IMR-90 (cell line): ENCODE results near the gene PIGZ. TPM values are rescaled to one million over a fixed set of nuclear protein-coding genes. Genes with fewer than 3 reads are reported as not detected.

ENCODE experiments used
- ATAC-seq: fragments of 200-7000 bp; cut with Tn5 transposase; 2 replicates; pipeline ENCODE4 v1.9.1; 2020; ENCODE audit warnings: low read depth, mild to moderate bottlenecking, moderate library complexity
- BruUV-seq: library from RNA; stranded (reverse); fragments of 400-500 nt; replicated peaks from 2 replicates; lab custom pipeline; 2021; lab: Mats Ljungman, UMichigan
- CTCF ChIA-PET: fragments of 300-600 bp; formaldehyde crosslinking; extraction: SDS; loops from one replicate; lab custom pipeline; 2021; ENCODE audit warnings: antibody characterized with exemption; lab: Yijun Ruan, JAX
- POLR2A ChIA-PET: fragments of 300-600 bp; sonication (Branson Sonifier 250); formaldehyde crosslinking; loops from one replicate; lab custom pipeline; 2022; ENCODE audit warnings: antibody characterized with exemption; ENCODE audit not compliant: unreplicated experiment; lab: Charles Lee
- DNase-seq: peaks from one replicate; pipeline ENCODE4 v3.0.0; 2013
- H2AFZ ChIP-seq: replicated peaks from 2 replicates; pipeline ENCODE3; 2013; ENCODE audit warnings: low read length, mild to moderate bottlenecking; ENCODE audit not compliant: poor library complexity
- H2AK5ac ChIP-seq: 2 replicates; pipeline ENCODE4 v1.6.1; 2013; ENCODE audit warnings: low read depth, low read length, inconsistent platforms
- H2AK9ac ChIP-seq: replicated peaks from 2 replicates; pipeline ENCODE3; 2013; ENCODE audit warnings: mild to moderate bottlenecking, low read depth, low read length, moderate library complexity; ENCODE audit not compliant: poor library complexity
- H2BK120ac ChIP-seq: 2 replicates; pipeline ENCODE4 v1.6.1; 2013; ENCODE audit warnings: low read depth, low read length, inconsistent platforms
- H2BK15ac ChIP-seq: 3 replicates; pipeline ENCODE4 v1.6.1; 2013; ENCODE audit warnings: low read depth, low read length, inconsistent platforms
- H2BK20ac ChIP-seq: 2 replicates; pipeline ENCODE4 v1.6.1; 2013; ENCODE audit warnings: low read depth, mild to moderate bottlenecking, inconsistent platforms, low read length, moderate library complexity
- H2BK5ac ChIP-seq: 2 replicates; pipeline ENCODE4 v1.6.1; 2013; ENCODE audit warnings: mild to moderate bottlenecking, low read depth, low read length, inconsistent platforms; ENCODE audit not compliant: poor library complexity, severe bottlenecking
- H3K14ac ChIP-seq: replicated peaks from 2 replicates; pipeline ENCODE4 v1.6.1; 2013; ENCODE audit warnings: low read depth, low read length, inconsistent platforms
- H3K18ac ChIP-seq: 2 replicates; pipeline ENCODE4 v1.6.1; 2013; ENCODE audit warnings: low read depth, low read length, control low read depth
- H3K23ac ChIP-seq: 2 replicates; pipeline ENCODE4 v1.6.1; 2013; ENCODE audit warnings: low read depth, low read length, inconsistent platforms
- H3K27ac ChIP-seq: 2 replicates; pipeline ENCODE4 v1.5.1; 2013; ENCODE audit warnings: mild to moderate bottlenecking, control low read depth, low read length; ENCODE audit not compliant: insufficient read depth
- H3K27me3 ChIP-seq: 2 replicates; pipeline ENCODE4 v1.6.1; 2013; ENCODE audit warnings: low read length; ENCODE audit not compliant: control insufficient read depth, insufficient read depth
- H3K36me3 ChIP-seq: 2 replicates; pipeline ENCODE4 v1.6.1; 2013; ENCODE audit warnings: low read length, mixed read lengths; ENCODE audit not compliant: control insufficient read depth, insufficient read depth
- H3K4ac ChIP-seq: 2 replicates; pipeline ENCODE4 v1.6.1; 2013; ENCODE audit warnings: low read depth, low read length, inconsistent platforms
- H3K4me1 ChIP-seq: 2 replicates; pipeline ENCODE4 v1.6.1; 2013; ENCODE audit warnings: low read length, mixed read lengths; ENCODE audit not compliant: control insufficient read depth, insufficient read depth
- H3K4me2 ChIP-seq: 2 replicates; pipeline ENCODE4 v1.6.1; 2013; ENCODE audit warnings: low read depth, mild to moderate bottlenecking, control low read depth, low read length, moderate library complexity
- H3K4me3 ChIP-seq: 2 replicates; pipeline ENCODE4 v1.5.1; 2013; ENCODE audit warnings: low read depth, mild to moderate bottlenecking, control low read depth, low read length, moderate library complexity; ENCODE audit not compliant: insufficient read depth
- H3K56ac ChIP-seq: 2 replicates; pipeline ENCODE4 v1.6.1; 2013; ENCODE audit warnings: low read length, inconsistent platforms; ENCODE audit not compliant: insufficient read depth; ENCODE audit errors: extremely low read depth
- H3K79me1 ChIP-seq, 2 experiments: 2 replicates each; pipeline ENCODE4 v1.6.1; 2013; ENCODE audit warnings: low read length in 2 of 2, inconsistent platforms in 1 of 2, low read depth in 1 of 2
- H3K9ac ChIP-seq: 2 replicates; pipeline ENCODE4 v1.6.1; 2013; ENCODE audit warnings: low read depth, low read length, control low read depth
- H3K9me1 ChIP-seq: 2 replicates; pipeline ENCODE4 v1.6.1; 2013; ENCODE audit warnings: low read length, inconsistent platforms; ENCODE audit not compliant: insufficient read depth
- H3K9me3 ChIP-seq: 2 replicates; pipeline ENCODE4 v1.6.1; 2013; ENCODE audit warnings: low read length; ENCODE audit not compliant: control insufficient read depth, insufficient read depth
- H4K20me1 ChIP-seq: 2 replicates; pipeline ENCODE4 v1.6.1; 2013; ENCODE audit warnings: low read length, inconsistent platforms; ENCODE audit not compliant: insufficient read depth
- H4K5ac ChIP-seq: 2 replicates; pipeline ENCODE4 v1.6.1; 2013; ENCODE audit warnings: mild to moderate bottlenecking, low read depth, low read length, control low read depth
- H4K8ac ChIP-seq, 2 experiments: 2 replicates each; pipeline ENCODE4 v1.6.1; 2013; ENCODE audit warnings: low read depth in 2 of 2, low read length in 2 of 2, control low read depth in 1 of 2, inconsistent platforms in 1 of 2
- H4K91ac ChIP-seq: 2 replicates; pipeline ENCODE4 v1.6.1; 2013; ENCODE audit warnings: low read depth, low read length, inconsistent platforms; ENCODE audit not compliant: insufficient read depth
- BHLHE40 ChIP-seq: fragments of 150-350 bp; IDR thresholded peaks from 2 replicates; pipeline ENCODE4 v1.6.1; 2016; ENCODE audit warnings: mild to moderate bottlenecking, low read depth, low read length
- CHD1 ChIP-seq: IDR thresholded peaks from 2 replicates; pipeline ENCODE4 v1.6.1; 2012; ENCODE audit warnings: low read depth, low read length, improper control_type of control experiment
- CTCF ChIP-seq: conservative IDR thresholded peaks from 2 replicates; pipeline ENCODE4 v1.5.1; 2012; ENCODE audit warnings: mild to moderate bottlenecking, low read depth, low read length, improper control_type of control experiment
- ELK1 ChIP-seq: fragments of 150-350 bp; IDR thresholded peaks from 2 replicates; pipeline ENCODE4 v1.6.1; 2016; ENCODE audit warnings: low read depth, mild to moderate bottlenecking, low read length, moderate library complexity, borderline replicate concordance
- MXI1 ChIP-seq: IDR thresholded peaks from 2 replicates; pipeline ENCODE4 v1.6.1; 2012; ENCODE audit warnings: low read depth, mild to moderate bottlenecking, low read length, moderate library complexity, borderline replicate concordance
- NFE2L2 ChIP-seq: fragments of 150-350 bp; IDR thresholded peaks from 2 replicates; pipeline ENCODE4 v1.6.1; 2016; ENCODE audit warnings: low read depth, mild to moderate bottlenecking, low read length
- RAD21 ChIP-seq: IDR thresholded peaks from 2 replicates; pipeline ENCODE4 v1.6.1; 2012; ENCODE audit warnings: low read length, improper control_type of control experiment
- WGBS, 2 experiments: methylation state at CpG; one replicate each; pipeline versions ENCODE4 v1.1.5 to v1.1.7; 2013; ENCODE audit warnings: missing lambda C conversion rate in 2 of 2; ENCODE audit not compliant: insufficient read length in 1 of 2; ENCODE audit errors: extremely low coverage in 2 of 2; 5-methylcytosine and 5-hydroxymethylcytosine counted together
- dilution Hi-C: fragments of 300-500 bp; cut with HindIII; formaldehyde crosslinking; loops from one replicate; pipeline ENCODE4 v1.14.3; 2018; ENCODE audit warnings: low sequenced_read_pairs; ENCODE audit not compliant: unreplicated experiment
- in situ Hi-C: fragments of 300-500 bp; cut with MboI; formaldehyde crosslinking; loops from 3 replicates; pipeline ENCODE4 v1.14.3; 2019; ENCODE audit warnings: low sequenced_read_pairs, inconsistent platforms, mixed read lengths
- intact Hi-C: fragments of 100-400 bp; cut with micrococcal nuclease; formaldehyde crosslinking; loops from 2 replicates; pipeline ENCODE4 v1.10.0; 2022
- polyA plus RNA-seq, 3 experiments: library from polyadenylated mRNA; depleted of rRNA; stranded (reverse); fragments of >200 nt; gene quantifications; 2 replicates each; pipeline ENCODE4 v1.2.3, GENCODE V29; 2012; ENCODE audit warnings: low replicate concordance in 1 of 3
- total RNA-seq: library from RNA; depleted of rRNA; stranded (reverse); fragments of >200 nt; gene quantifications from 2 replicates; pipeline ENCODE4 v1.2.3, GENCODE V29; 2012

The PIGZ gene
- total and polyA plus RNA-seq, 2 of the 4 experiments (the other 2 are of a cell fraction) = 0.18 to 0.86 TPM

- no peak overlapping the region for H3K9ac ChIP-seq
- H2BK5ac ChIP-seq = no peak overlapping the region
- no peak overlapping the region for H4K5ac ChIP-seq
- no peaks in the 10 kb centered on the region for H3K9me3 ChIP-seq
- H3K56ac ChIP-seq = no peak overlapping the region
- no TSS peak for BruUV-seq
- H3K4me2 ChIP-seq = no peak overlapping the region
- H3K14ac ChIP-seq = no peak overlapping the region
- H2BK120ac ChIP-seq = no peak overlapping the region
- POLR2A ChIA-PET = no interaction called here
- no peaks in the 10 kb centered on the region for H3K9me1 ChIP-seq
- H2AK5ac ChIP-seq = no peak overlapping the region
- no peak overlapping the region for H2AFZ ChIP-seq
- H4K91ac ChIP-seq = no peak overlapping the region
- dilution Hi-C loops = no loop called here
- no peaks in the 10 kb centered on the region for H4K20me1 ChIP-seq
- no peak overlapping the region for H2AK9ac ChIP-seq
- H3K27me3 ChIP-seq = peaks cover 51% of the 10 kb centered on the region
- no peak overlapping the region for H3K27ac ChIP-seq
- DNase-seq (no peak), ATAC-seq (no peak)
- H2BK15ac ChIP-seq = no peak overlapping the region
- no peak overlapping the region for H4K8ac ChIP-seq
- H3K23ac ChIP-seq = no peak overlapping the region
- in situ Hi-C loops = loop anchor here (25.0 kb wide), 1 partner anchor 351 kb away; no protein-coding TSS in a partner anchor
- H3K79me1 ChIP-seq = no peaks in the 10 kb centered on the region
- no peak overlapping the region for H3K18ac ChIP-seq
- WGBS, 2 experiments = 85% methylated on average over 4 of the region's 10 CpGs; no CpG with 5 or more reads in 1 of the 2 experiments
- CTCF ChIA-PET = no interaction called here
- H3K4ac ChIP-seq = no peak overlapping the region
- H3K36me3 ChIP-seq = no peaks in the 10 kb centered on the region
- no peak overlapping the region for H3K4me3 ChIP-seq
- TF ChIP-seq NFE2L2 (no peak), BHLHE40 (no peak), CTCF (no peak), RAD21 (no peak), CHD1 (no peak), MXI1 (no peak), ELK1 (no peak)
- peaks cover 1% of the 10 kb centered on the region for H3K4me1 ChIP-seq
- no peak overlapping the region for H2BK20ac ChIP-seq
- intact Hi-C loops = no loop called here
These were observed 5.6 kb downstream of the PIGZ start for GRCh38 chr3:196962930-196963630.
